A375 (cell line): ENCODE data around the gene PER1. TPM values are rescaled to one million over a fixed set of nuclear protein-coding genes. Genes with fewer than 3 reads are reported as not detected.

Source experiments
- total RNA-seq: library from RNA; depleted of rRNA; stranded (reverse); fragments of >200 nt; shearing (Covaris generic); gene quantifications from 2 replicates; pipeline ENCODE4 v1.2.3, GENCODE V29; 2014; rRNA removed

Gene PER1
- total RNA-seq, result 27.1 and 44.5 TPM in 2 replicates

GRCh38 chr17:8152112-8152775, at the start of gene PER1:
Gene PER1 (minus strand): TSS chr17:8152404. CDS start chr17:8150706, 1,698 bp downstream.

GRCh38 chr17:8189711-8190477, 37.7 kb upstream of the PER1 start, which contains the start of gene BORCS6:
Gene BORCS6 (minus strand): TSS chr17:8190180. CDS start chr17:8190140, 40 bp downstream.

GRCh38 chr17:8176197-8176940, 24.2 kb upstream of the PER1 start, which contains the start of gene TMEM107:
Gene TMEM107 (minus strand): TSS chr17:8176380. CDS start chr17:8176286, 94 bp downstream.

GRCh38 chr17:8162233-8162996, 10.2 kb upstream of the PER1 start, which contains the start of gene VAMP2:
Gene VAMP2 (minus strand): TSS chr17:8162948. CDS start chr17:8162879, 69 bp downstream.

GRCh38 chr17:8123695-8124349, 28.4 kb downstream of the PER1 start, which contains the start of gene HES7:
Gene HES7 (minus strand): TSS chr17:8124106. CDS start chr17:8124084, 22 bp downstream.

GRCh38 chr17:8117980-8118768, 34.0 kb downstream of the PER1 start, which contains the start of gene ALOXE3:
Gene ALOXE3 (minus strand): TSS chr17:8118514. CDS start chr17:8117990, 524 bp downstream.

Other genes starting within 250 kb of the PER1 start
- 3.0 and 4.1 TPM in 2 replicates for gene RNF227, start 236.1 kb downstream of the PER1 start, total RNA-seq
- gene KCNAB3, start 222.5 kb downstream of the PER1 start, total RNA-seq, result 2.0 and 4.4 TPM in 2 replicates
- gene TRAPPC1, start 220.5 kb downstream of the PER1 start, total RNA-seq, result 38.9 and 39.0 TPM in 2 replicates
- 22.0 and 34.0 TPM in 2 replicates for gene CNTROB, start 220.2 kb downstream of the PER1 start, total RNA-seq
- gene GUCY2D, start 149.8 kb downstream of the PER1 start, total RNA-seq, result not detected in 2 replicates
- 0.26 and 0.32 TPM in 2 replicates for gene ALOX15B, start 113.3 kb downstream of the PER1 start, total RNA-seq
- gene ALOX12B, start 64.7 kb downstream of the PER1 start, total RNA-seq, result 0.19 and 0.94 TPM in 2 replicates
- not detected in 2 replicates for gene ALOXE3, start 33.9 kb downstream of the PER1 start, total RNA-seq
- 0.91 and 1.2 TPM in 2 replicates for gene HES7, start 28.3 kb downstream of the PER1 start, total RNA-seq
- 9.0 and 10.5 TPM in 2 replicates for gene VAMP2, start 10.5 kb upstream of the PER1 start, total RNA-seq
- 22.0 and 23.0 TPM in 2 replicates for gene TMEM107, start 24.0 kb upstream of the PER1 start, total RNA-seq
- 5.3 and 8.0 TPM in 2 replicates for gene BORCS6, start 37.8 kb upstream of the PER1 start, total RNA-seq
- gene AURKB, start 58.2 kb upstream of the PER1 start, total RNA-seq, result 114 and 116 TPM in 2 replicates
- 9.3 and 9.8 TPM in 2 replicates for gene CTC1, start 95.7 kb upstream of the PER1 start, total RNA-seq
- 86.5 and 96.7 TPM in 2 replicates for gene PFAS, start 96.9 kb upstream of the PER1 start, total RNA-seq
- 26.8 and 34.2 TPM in 2 replicates for gene RANGRF, start 136.3 kb upstream of the PER1 start, total RNA-seq
- gene SLC25A35, start 143.0 kb upstream of the PER1 start, total RNA-seq, result 1.9 and 3.1 TPM in 2 replicates
- not detected in 2 replicates for gene ARHGEF15, start 157.8 kb upstream of the PER1 start, total RNA-seq
- gene ODF4, start 187.4 kb upstream of the PER1 start, total RNA-seq, result not detected in 2 replicates
- gene RPL26, start 230.8 kb upstream of the PER1 start, total RNA-seq, result 4,990 and 5,406 TPM in 2 replicates
- gene RNF222, start 245.4 kb upstream of the PER1 start, total RNA-seq, result not detected in 2 replicates